Panc1 (cell line): Measurements from ENCODE around the gene SLC1A2. TPM values are rescaled to one million over a fixed set of nuclear protein-coding genes. Genes with fewer than 3 reads are reported as not detected.

Source experiments
- ATAC-seq: fragments of 200-7000 bp; cut with Tn5 transposase; 2 replicates; pipeline ENCODE4 v1.9.1; 2020; ENCODE audit warnings: mild to moderate bottlenecking, moderate library complexity
- BruUV-seq: library from RNA; stranded (reverse); fragments of 400-500 nt; replicated peaks from 2 replicates; lab custom pipeline; 2021; lab: Mats Ljungman, UMichigan
- CTCF ChIA-PET: fragments of 300-600 bp; sonication (Branson Sonifier 250); formaldehyde crosslinking; loops from one replicate; lab custom pipeline; 2022; ENCODE audit warnings: antibody characterized with exemption; lab: Charles Lee
- POLR2A ChIA-PET: fragments of 300-600 bp; sonication (Branson Sonifier 250); formaldehyde crosslinking; loops from one replicate; lab custom pipeline; 2022; ENCODE audit warnings: antibody characterized with exemption; lab: Charles Lee
- DNase-seq: peaks from one replicate; pipeline ENCODE4 v3.0.0-alpha.2; 2010; ENCODE audit warnings: low read depth, low spot score
- H3K27ac ChIP-seq: 2 replicates; pipeline ENCODE4 v1.5.1; 2011; ENCODE audit warnings: mild to moderate bottlenecking, low read length, inconsistent platforms
- H3K27me3 ChIP-seq: fragments of 200-500 bp; sonication (Bioruptor generic); 2 replicates; pipeline ENCODE4 v1.6.0; 2014; ENCODE audit warnings: low read length, inconsistent platforms; ENCODE audit not compliant: control insufficient read depth, insufficient read depth
- H3K36me3 ChIP-seq: fragments of 200-500 bp; sonication (Bioruptor generic); 2 replicates; pipeline ENCODE4 v1.5.1; 2014; ENCODE audit warnings: inconsistent platforms, mild to moderate bottlenecking, low read length, moderate library complexity; ENCODE audit not compliant: control insufficient read depth, insufficient read depth
- H3K4me1 ChIP-seq: 2 replicates; pipeline ENCODE4 v1.5.1; 2011; ENCODE audit warnings: inconsistent platforms, mild to moderate bottlenecking, low read length, moderate library complexity; ENCODE audit not compliant: control insufficient read depth, insufficient read depth
- H3K4me3 ChIP-seq, 2 experiments: 2 replicates each; pipeline ENCODE4 v1.5.1; 2011 to 2012; ENCODE audit warnings: low read depth in 2 of 2, low read length in 2 of 2, mild to moderate bottlenecking in 2 of 2, inconsistent platforms in 1 of 2, moderate library complexity in 1 of 2
- H3K9me3 ChIP-seq: fragments of 200-500 bp; sonication (Bioruptor generic); 2 replicates; pipeline ENCODE4 v1.5.1; 2014; ENCODE audit warnings: low read depth, mild to moderate bottlenecking, inconsistent platforms, low read length, moderate library complexity; ENCODE audit not compliant: control insufficient read depth, insufficient read depth
- CTCF ChIP-seq: fragments of 450-650 bp; IDR thresholded peaks from 2 replicates; pipeline ENCODE4 v1.5.1; 2017; ENCODE audit warnings: mild to moderate bottlenecking
- POLR2AphosphoS5 ChIP-seq: IDR thresholded peaks from 2 replicates; pipeline ENCODE4 v1.6.1; 2012; ENCODE audit warnings: mild to moderate bottlenecking, low read depth, low read length, moderate library complexity
- REST ChIP-seq, 2 experiments: IDR thresholded peaks; 2 replicates each; pipeline ENCODE4 v1.6.1; 2011 to 2012; ENCODE audit warnings: low read depth in 2 of 2, control low read depth in 1 of 2, low read length in 1 of 2, mild to moderate bottlenecking in 1 of 2, moderate library complexity in 1 of 2; ENCODE audit not compliant: insufficient read depth in 1 of 2
- SIN3A ChIP-seq: IDR thresholded peaks from 2 replicates; pipeline ENCODE4 v1.6.1; 2012; ENCODE audit warnings: low read depth, mild to moderate bottlenecking, low read length, moderate library complexity, borderline replicate concordance; ENCODE audit not compliant: insufficient read depth
- TCF7L2 ChIP-seq: IDR thresholded peaks from 2 replicates; pipeline ENCODE4 v1.6.1; 2011; ENCODE audit warnings: mild to moderate bottlenecking, low read depth, low read length, inconsistent platforms
- in situ Hi-C: cut with HindIII; loops from 2 replicates; pipeline ENCODE4 v1.10.0; 2016; ENCODE audit warnings: low sequenced_read_pairs, low pct_unique_long_range_greater_than_20kb
- intact Hi-C: fragments of 100-400 bp; cut with micrococcal nuclease; formaldehyde crosslinking; loops from one replicate; pipeline ENCODE4 v1.10.0; 2022; ENCODE audit not compliant: unreplicated experiment
- total RNA-seq: library from RNA; stranded (reverse); gene quantifications from one replicate; pipeline ENCODE4 v1.2.1, GENCODE V29; 2021; ENCODE audit not compliant: unreplicated experiment

Gene SLC1A2
- total RNA-seq, 1 experiment from 2014 or later: 0.21 TPM

GRCh38 chr11:35237351-35237750 is 182.0 kb downstream of the SLC1A2 start:
- H3K27ac ChIP-seq: peak overlapping the region; percentile 26
- H3K4me3 ChIP-seq: no peak overlapping the region
- H3K36me3 ChIP-seq: no peaks in the 10 kb centered on the region
- in situ Hi-C loops (no loop called here), intact Hi-C loops (loop anchor here (5.0 to 10.0 kb wide), 2 partner anchors 243 to 310 kb away; no protein-coding TSS in a partner anchor)
- CTCF ChIA-PET: interaction anchor here (0.6 kb wide), 1 partner anchor 53 kb away, joined by 3 read pairs; no protein-coding TSS in a partner anchor
- BruUV-seq: no TSS peak
- peaks cover under 1% of the 10 kb centered on the region; the same call in 1 of the 2 replicates for H3K4me1 ChIP-seq
- no peak for ATAC-seq
- no peak for DNase-seq
- no peaks in the 10 kb centered on the region for H3K27me3 ChIP-seq
- no peak for TF ChIP-seq TCF7L2
- no peak for TF ChIP-seq POLR2AphosphoS5
- TF ChIP-seq SIN3A: no peak
- H3K9me3 ChIP-seq: no peaks in the 10 kb centered on the region
- POLR2A ChIA-PET: no interaction called here

GRCh38 chr11:35236667-35237003 is 182.7 kb downstream of the SLC1A2 start:
- in situ Hi-C loops (no loop called here), intact Hi-C loops (loop anchor here (5.0 to 10.0 kb wide), 2 partner anchors 242 to 309 kb away; no protein-coding TSS in a partner anchor)
- H3K4me3 ChIP-seq: no peak overlapping the region
- DNase-seq (no peak), ATAC-seq (no peak)
- no peaks in the 10 kb centered on the region for H3K27me3 ChIP-seq
- CTCF ChIA-PET: interaction anchor here (0.8 kb wide), 1 partner anchor 310 kb away, joined by 3 read pairs; no protein-coding TSS in a partner anchor
- peak overlapping the region; percentile 25; the same call in 1 of the 2 replicates for H3K27ac ChIP-seq
- no peak for TF ChIP-seq SIN3A
- TF ChIP-seq CTCF: no peak
- TF ChIP-seq POLR2AphosphoS5: no peak
- no peak for TF ChIP-seq REST (IDR thresholded peaks at IDR 0.05; ENCODE audit: insufficient read depth in 1 of 2, low read depth in 2 of 2, low read length in 1 of 2)
- TF ChIP-seq TCF7L2: no peak
- no TSS peak for BruUV-seq
- POLR2A ChIA-PET: no interaction called here
- 0 out of 2 replicates have a peak, but pooled peaks cover 4% of the 10 kb centered on the region for H3K36me3 ChIP-seq
- peaks cover 8% of the 10 kb centered on the region for H3K4me1 ChIP-seq
- no peaks in the 10 kb centered on the region for H3K9me3 ChIP-seq

- Histone ChIP-seq H3K27ac (peak overlapping the region; percentile 26; the same call in 1 of the 2 replicates), H3K4me1 (peaks cover 13% of the 10 kb centered on the region), H3K36me3 (peaks cover 9% of the 10 kb centered on the region; the same call in 1 of the 2 replicates), H3K27me3 (no peaks in the 10 kb centered on the region), H3K9me3 (no peaks in the 10 kb centered on the region), H3K4me3 (no peak overlapping the region)
- in situ Hi-C loops (no loop called here), intact Hi-C loops (loop anchor here (5.0 to 10.0 kb wide), 2 partner anchors 241 to 309 kb away; no protein-coding TSS in a partner anchor)
- ATAC-seq (no peak), DNase-seq (no peak)
- no TSS peak for BruUV-seq
- CTCF ChIA-PET: interaction anchor here (0.5 to 0.8 kb wide), 2 partner anchors 309 to 447 kb away, joined by 3 to 8 read pairs; no protein-coding TSS in a partner anchor
- TF ChIP-seq SIN3A (no peak), POLR2AphosphoS5 (no peak; the same call in 1 of the 2 replicates), REST (IDR thresholded peaks at IDR 0.05; ENCODE audit: insufficient read depth in 1 of 2, low read depth in 2 of 2, low read length in 1 of 2) (no peak), TCF7L2 (no peak), CTCF (no peak)
- POLR2A ChIA-PET: no interaction called here
Observed at GRCh38 chr11:35235936-35236666, 183.3 kb downstream of the SLC1A2 start.
